Smooth muscle cell (in vitro differentiated cells): ENCODE measurements around the gene GLIS1. TPM values are rescaled to one million over a fixed set of nuclear protein-coding genes. Genes with fewer than 3 reads are reported as not detected.

Experiments used
- DNase-seq: peaks from one replicate; lab custom pipeline; 2025; ENCODE audit not compliant: unreplicated experiment; lab: John Stamatoyannopoulos, UW
- H2AFZ ChIP-seq: fragments of 200-600 bp; sonication (generic); 2 replicates; pipeline ENCODE4 v1.6.0; 2016; ENCODE audit warnings: antibody characterized with exemption, low read depth, mild to moderate bottlenecking
- H3F3A ChIP-seq: fragments of 200-600 bp; sonication (generic); 2 replicates; pipeline ENCODE4 v1.6.0; 2017; ENCODE audit warnings: antibody characterized with exemption, low read depth
- H3K27ac ChIP-seq: fragments of 200-600 bp; sonication (generic); 2 replicates; pipeline ENCODE4 v1.5.1; 2016; ENCODE audit warnings: low read depth, mild to moderate bottlenecking
- H3K27me3 ChIP-seq: fragments of 200-600 bp; sonication (generic); 2 replicates; pipeline ENCODE4 v1.6.1; 2016; ENCODE audit warnings: low read depth, mild to moderate bottlenecking
- H3K36me3 ChIP-seq: fragments of 200-600 bp; sonication (generic); 2 replicates; pipeline ENCODE4 v1.5.1; 2016; ENCODE audit warnings: low read depth
- H3K4me1 ChIP-seq: fragments of 200-600 bp; sonication (generic); 2 replicates; pipeline ENCODE4 v1.5.1; 2016; ENCODE audit warnings: low read depth
- H3K4me2 ChIP-seq: fragments of 200-600 bp; sonication (generic); 2 replicates; pipeline ENCODE4 v1.6.0; 2016; ENCODE audit warnings: mild to moderate bottlenecking
- H3K4me3 ChIP-seq: fragments of 200-600 bp; sonication (generic); 2 replicates; pipeline ENCODE4 v1.5.1; 2016; ENCODE audit warnings: mild to moderate bottlenecking
- H3K79me2 ChIP-seq: fragments of 200-600 bp; sonication (generic); 2 replicates; pipeline ENCODE4 v1.6.0; 2016; ENCODE audit warnings: low read depth, mild to moderate bottlenecking
- H3K9ac ChIP-seq: fragments of 200-600 bp; sonication (generic); 2 replicates; pipeline ENCODE4 v1.6.0; 2016; ENCODE audit warnings: low read depth
- H3K9me3 ChIP-seq: fragments of 200-600 bp; sonication (generic); replicated peaks from 2 replicates; pipeline ENCODE4 v1.5.1; 2016; ENCODE audit warnings: low read depth
- H4K20me1 ChIP-seq: fragments of 200-600 bp; sonication (generic); 2 replicates; pipeline ENCODE4 v1.6.0; 2016; ENCODE audit warnings: low read depth
- CTCF ChIP-seq: fragments of 200-600 bp; sonication (generic); IDR thresholded peaks from 2 replicates; pipeline ENCODE4 v1.5.1; 2017; ENCODE audit warnings: borderline replicate concordance, mild to moderate bottlenecking, antibody characterized with exemption; ENCODE audit not compliant: insufficient read depth, poor library complexity, severe bottlenecking
- WGBS: methylation state at CpG from one replicate; pipeline ENCODE4 v1.1.7; 2016; ENCODE audit warnings: low lambda C conversion rate; 5-methylcytosine and 5-hydroxymethylcytosine counted together
- polyA plus RNA-seq: library from polyadenylated mRNA; unstranded; fragments of >200 nt; fragmentation: Nextera tagmentation; extraction: Ambion mirVana; gene quantifications from 2 replicates; pipeline ENCODE4 v1.2.1, GENCODE V29; 2016
- total RNA-seq: library from RNA; depleted of rRNA; stranded (reverse); fragments of >200 nt; gene quantifications from 2 replicates; pipeline ENCODE4 v1.2.3, GENCODE V29; 2014

The GLIS1 gene
- total and polyA plus RNA-seq, 2 experiments from 2014 or later: 0.36 to 4.9 TPM

GRCh38 chr1:53541761-53542550, 197.0 kb downstream of the GLIS1 start:
- TF ChIP-seq CTCF: peak; percentile 27
- H3K4me2 ChIP-seq: peak overlapping the region; percentile 60
- no peaks in the 10 kb centered on the region for H3K36me3 ChIP-seq
- no peaks in the 10 kb centered on the region for H4K20me1 ChIP-seq
- WGBS: 35% methylated on average over 15 of the region's 15 CpGs
- H3K79me2 ChIP-seq: no peaks in the 10 kb centered on the region
- H3K27me3 ChIP-seq: no peaks in the 10 kb centered on the region
- no peaks in the 10 kb centered on the region for H3F3A ChIP-seq
- H3K9me3 ChIP-seq: no peaks in the 10 kb centered on the region
- H3K4me3 ChIP-seq: no peak overlapping the region
- peak; percentile 32 for DNase-seq
- H2AFZ ChIP-seq: no peak overlapping the region
- H3K9ac ChIP-seq: peak overlapping the region; percentile 64
- peaks cover 5% of the 10 kb centered on the region for H3K4me1 ChIP-seq
- H3K27ac ChIP-seq: peak overlapping the region; percentile 88

- Histone ChIP-seq H2AFZ (no peak overlapping the region), H3K27ac (peak overlapping the region; percentile 88), H3K9ac (no peak overlapping the region), H3K4me1 (peaks cover 5% of the 10 kb centered on the region), H3K4me2 (peak overlapping the region; percentile 60), H3K4me3 (no peak overlapping the region), H4K20me1 (no peaks in the 10 kb centered on the region), H3K27me3 (no peaks in the 10 kb centered on the region), H3K9me3 (no peaks in the 10 kb centered on the region), H3K79me2 (no peaks in the 10 kb centered on the region), H3K36me3 (no peaks in the 10 kb centered on the region), H3F3A (no peaks in the 10 kb centered on the region)
- DNase-seq: no peak
- WGBS: 87% methylated on average over 2 of the region's 2 CpGs
- TF ChIP-seq CTCF: no peak
Observed at GRCh38 chr1:53541263-53541625, 197.7 kb downstream of the GLIS1 start.

GRCh38 chr1:53540604-53541262, 198.2 kb downstream of the GLIS1 start:
- no peak overlapping the region for H3K4me2 ChIP-seq
- TF ChIP-seq CTCF: no peak
- H3K27me3 ChIP-seq: no peaks in the 10 kb centered on the region
- H3K4me1 ChIP-seq: peaks cover 5% of the 10 kb centered on the region
- WGBS: 90% methylated on average over 14 of the region's 14 CpGs
- peak overlapping the region; percentile 88 for H3K27ac ChIP-seq
- no peaks in the 10 kb centered on the region for H3K36me3 ChIP-seq
- DNase-seq: no peak
- no peaks in the 10 kb centered on the region for H4K20me1 ChIP-seq
- H3K9ac ChIP-seq: no peak overlapping the region
- no peaks in the 10 kb centered on the region for H3K79me2 ChIP-seq
- H3K4me3 ChIP-seq: no peak overlapping the region
- no peaks in the 10 kb centered on the region for H3F3A ChIP-seq
- H2AFZ ChIP-seq: no peak overlapping the region
- no peaks in the 10 kb centered on the region for H3K9me3 ChIP-seq
